VCaP (cell line): ENCODE results near the gene KRT74.

ENCODE experiments used
- H3K27ac ChIP-seq: fragments of 450-650 bp; 2 replicates; pipeline ENCODE4 v1.5.1; 2017
- CTCF ChIP-seq: fragments of 450-650 bp; conservative IDR thresholded peaks from 2 replicates; pipeline ENCODE4 v1.5.1; 2017; ENCODE audit warnings: mild to moderate bottlenecking, moderate library complexity

KRT74 gene

GRCh38 chr12:52521175-52521567, 52.5 kb downstream of the KRT74 start:
- no peak for TF ChIP-seq CTCF
- no peak overlapping the region for H3K27ac ChIP-seq

GRCh38 chr12:52519826-52520662, 53.6 kb downstream of the KRT74 start, which contains the start of gene KRT5:
Gene KRT5 (minus strand): TSS chr12:52520394. CDS start chr12:52520296, 98 bp downstream.
- TF ChIP-seq CTCF, result no peak
- H3K27ac ChIP-seq, result no peak within 1 kb of the TSS

GRCh38 chr12:52519387-52519703, 54.3 kb downstream of the KRT74 start:
- no peak for TF ChIP-seq CTCF
- no peak overlapping the region for H3K27ac ChIP-seq

GRCh38 chr12:52518574-52519386, 54.9 kb downstream of the KRT74 start:
- no peak overlapping the region for H3K27ac ChIP-seq
- no peak for TF ChIP-seq CTCF

- no peak overlapping the region for H3K27ac ChIP-seq
- no peak for TF ChIP-seq CTCF
Measured at GRCh38 chr12:52517888-52518287, 55.8 kb downstream of the KRT74 start.

- H3K27ac ChIP-seq, result no peak overlapping the region
- TF ChIP-seq CTCF, result no peak
Measured at GRCh38 chr12:52517005-52517835, 56.4 kb downstream of the KRT74 start.
